ENCODE results near the gene NUCB2.

- no peak for TF ChIP-seq CTCF (conservative IDR thresholded peaks at IDR 0.05; ENCODE audit: low read length)
- no peak for TF ChIP-seq EZH2phosphoT487 (IDR thresholded peaks at IDR 0.05; ENCODE audit: borderline replicate concordance, low read depth, low read length)
Measured at GRCh38 chr11:17263769-17264168, 12.8 kb upstream of the NUCB2 start.

Data from OCI-LY7 (cell line).